DND-41 (cell line): ENCODE measurements around the gene PTPRN2.

Experiments
- ATAC-seq: fragments of 200-7000 bp; cut with Tn5 transposase; 3 replicates; pipeline ENCODE4 v1.9.1; 2021; ENCODE audit warnings: low read depth; ENCODE audit not compliant: insufficient read depth
- DNase-seq: peaks from one replicate; pipeline ENCODE4 v3.0.0-alpha.2; 2020
- H2AFZ ChIP-seq: 2 replicates; pipeline ENCODE4 v1.6.0; 2012; ENCODE audit warnings: low read depth, low read length
- H3K27ac ChIP-seq: 2 replicates; pipeline ENCODE4 v1.5.1; 2012; ENCODE audit warnings: low read length, inconsistent platforms
- H3K27me3 ChIP-seq: fragments of 200-600 bp; sonication (generic); 2 replicates; pipeline ENCODE4 v1.6.0; 2012; ENCODE audit warnings: low read length, mild to moderate bottlenecking, inconsistent platforms; ENCODE audit not compliant: insufficient read depth, poor library complexity
- H3K36me3 ChIP-seq: 2 replicates; pipeline ENCODE4 v1.5.1; 2012; ENCODE audit warnings: low read length, inconsistent platforms; ENCODE audit not compliant: insufficient read depth
- H3K4me1 ChIP-seq: 2 replicates; pipeline ENCODE4 v1.5.1; 2012; ENCODE audit warnings: mild to moderate bottlenecking, low read length; ENCODE audit not compliant: insufficient read depth
- H3K4me2 ChIP-seq: 2 replicates; pipeline ENCODE4 v1.6.0; 2012; ENCODE audit warnings: mild to moderate bottlenecking, moderate library complexity, low read length, inconsistent platforms; ENCODE audit not compliant: insufficient read depth
- H3K4me3 ChIP-seq, 2 experiments: fragments of 200-600 bp in 1 of 2; shearing (Covaris generic) in 1 of 2; 2 replicates each; pipeline ENCODE4 v1.5.1; 2012 to 2016; ENCODE audit warnings: inconsistent platforms in 2 of 2, low read length in 2 of 2, mild to moderate bottlenecking in 2 of 2, low read depth in 1 of 2, moderate library complexity in 1 of 2
- H3K79me2 ChIP-seq: 2 replicates; pipeline ENCODE4 v1.6.0; 2012; ENCODE audit warnings: low read length, inconsistent platforms; ENCODE audit not compliant: insufficient read depth
- H3K9ac ChIP-seq: 2 replicates; pipeline ENCODE4 v1.6.0; 2012; ENCODE audit warnings: low read depth, mild to moderate bottlenecking, inconsistent platforms, low read length, moderate library complexity
- H3K9me3 ChIP-seq: 2 replicates; pipeline ENCODE4 v1.5.1; 2012; ENCODE audit warnings: low read length, moderate library complexity, mild to moderate bottlenecking, inconsistent platforms; ENCODE audit not compliant: insufficient read depth, severe bottlenecking
- H4K20me1 ChIP-seq: 2 replicates; pipeline ENCODE4 v1.6.0; 2012; ENCODE audit warnings: low read length; ENCODE audit not compliant: insufficient read depth
- EZH2 ChIP-seq: IDR thresholded peaks from 3 replicates; pipeline ENCODE4 v1.6.1; 2012; ENCODE audit warnings: borderline replicate concordance, low read depth, mild to moderate bottlenecking, moderate library complexity, low read length, inconsistent platforms; ENCODE audit not compliant: severe bottlenecking
- TF ChIP-seq, protein P1 (sequence below): IDR thresholded peaks from 2 replicates; pipeline ENCODE4 v1.5.1; 2012; ENCODE audit warnings: borderline replicate concordance, low read length, moderate library complexity, mild to moderate bottlenecking; ENCODE audit not compliant: poor library complexity, severe bottlenecking; ENCODE audit errors: extremely low read depth

Gene PTPRN2

DNA sequence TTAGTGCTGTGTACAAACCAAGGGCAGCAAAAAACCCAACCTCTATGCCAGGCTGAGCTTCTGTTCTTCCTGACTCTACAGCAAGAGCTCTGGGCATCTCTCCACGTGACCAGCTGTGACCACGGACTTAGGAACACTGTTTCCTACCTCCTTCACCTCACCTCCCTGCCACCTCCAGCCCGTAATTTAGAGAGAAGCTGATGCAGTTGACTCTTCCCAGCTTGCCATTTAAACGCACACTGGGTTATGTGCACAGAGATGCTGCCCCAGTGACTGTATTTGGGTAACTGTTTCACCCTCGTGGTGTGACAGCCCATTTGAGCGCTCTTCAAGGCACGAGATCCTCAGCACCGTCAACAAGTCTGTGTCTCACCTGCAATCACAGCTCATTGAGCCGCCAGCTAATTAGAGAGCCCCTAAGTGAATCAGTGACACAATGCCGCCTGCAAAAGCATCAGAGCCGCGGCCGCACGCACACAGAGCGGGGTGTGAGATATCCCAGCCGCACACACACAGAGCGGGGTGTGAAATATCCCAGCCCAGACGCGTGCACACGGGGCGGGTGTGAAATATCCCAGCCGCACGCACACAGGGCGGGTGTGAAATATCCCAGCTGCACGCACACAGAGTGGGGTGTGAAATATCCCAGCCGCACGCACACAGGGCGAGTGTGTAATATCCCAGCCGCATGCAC, 319.7 kb downstream of the PTPRN2 start:
- no peak overlapping the region for H3K4me3 ChIP-seq
- ATAC-seq (no peak), DNase-seq (no peak)

DNA sequence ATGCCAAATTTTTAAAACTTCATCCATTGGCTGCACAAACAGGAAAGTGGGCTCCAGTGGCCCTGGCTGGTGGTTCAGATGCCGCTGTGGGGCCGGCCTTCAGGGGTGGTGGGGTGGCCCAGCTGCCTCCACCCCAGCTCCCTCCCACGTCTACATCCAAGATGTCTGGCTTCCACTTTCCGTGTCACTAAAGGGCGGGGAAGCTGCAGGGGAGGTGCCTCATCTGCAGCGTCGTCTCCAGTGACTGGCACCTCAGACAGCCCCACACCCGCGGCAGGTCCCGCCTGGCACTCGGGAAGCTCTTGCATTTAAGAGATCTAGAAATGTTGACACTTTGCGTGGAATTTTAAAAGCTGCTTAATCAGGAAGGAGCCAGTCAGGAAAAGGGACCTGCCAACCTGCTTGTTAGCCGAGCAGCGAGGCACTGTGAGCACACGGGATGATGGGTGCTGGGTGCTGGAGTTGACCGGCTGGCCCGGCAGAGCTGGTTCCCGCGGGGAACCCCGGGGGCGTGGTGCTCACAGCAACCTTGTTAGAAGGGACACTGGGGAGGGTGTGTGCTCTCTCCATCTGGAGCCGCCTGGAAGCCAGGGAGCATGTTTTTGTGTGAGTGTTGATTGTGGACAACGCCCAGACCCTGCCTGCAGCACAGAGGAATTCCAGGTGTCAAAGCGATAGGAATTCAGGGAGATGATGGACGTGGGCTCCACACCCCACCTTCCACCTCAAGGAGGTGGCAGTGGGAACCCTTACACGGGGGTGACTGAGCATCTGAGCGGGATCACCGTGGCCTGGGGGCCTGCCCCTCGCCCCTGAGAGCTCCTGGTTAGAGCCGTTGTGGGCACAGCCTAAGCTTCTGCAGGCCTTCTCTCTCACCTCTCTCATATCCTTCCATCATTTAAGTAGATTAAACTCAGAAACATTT, 320.5 kb downstream of the PTPRN2 start:
- Histone ChIP-seq H3K36me3 (no peaks in the 10 kb centered on the region), H3K4me1 (no peaks in the 10 kb centered on the region), H3K27me3 (no peaks in the 10 kb centered on the region), H3K9me3 (peaks cover 3% of the 10 kb centered on the region), H3K4me2 (no peak overlapping the region), H2AFZ (no peak overlapping the region), H3K4me3 (no peak overlapping the region), H3K9ac (no peak overlapping the region), H4K20me1 (no peaks in the 10 kb centered on the region), H3K27ac (no peak overlapping the region), H3K79me2 (no peaks in the 10 kb centered on the region)
- no peak for ATAC-seq
- no peak for TF ChIP-seq EZH2
- no peak for DNase-seq

More for the DNA sequence above, 319.7 kb downstream of the PTPRN2 start:
- no peaks in the 10 kb centered on the region for H3K4me1 ChIP-seq
- H4K20me1 ChIP-seq: no peaks in the 10 kb centered on the region
- no peaks in the 10 kb centered on the region for H3K36me3 ChIP-seq
- H3K9me3 ChIP-seq: no peaks in the 10 kb centered on the region
- no peak overlapping the region for H3K9ac ChIP-seq
- no peak overlapping the region for H2AFZ ChIP-seq
- H3K27me3 ChIP-seq: no peaks in the 10 kb centered on the region
- H3K4me2 ChIP-seq: no peak overlapping the region
- TF ChIP-seq EZH2: no peak
- TF ChIP-seq, protein P1, sequence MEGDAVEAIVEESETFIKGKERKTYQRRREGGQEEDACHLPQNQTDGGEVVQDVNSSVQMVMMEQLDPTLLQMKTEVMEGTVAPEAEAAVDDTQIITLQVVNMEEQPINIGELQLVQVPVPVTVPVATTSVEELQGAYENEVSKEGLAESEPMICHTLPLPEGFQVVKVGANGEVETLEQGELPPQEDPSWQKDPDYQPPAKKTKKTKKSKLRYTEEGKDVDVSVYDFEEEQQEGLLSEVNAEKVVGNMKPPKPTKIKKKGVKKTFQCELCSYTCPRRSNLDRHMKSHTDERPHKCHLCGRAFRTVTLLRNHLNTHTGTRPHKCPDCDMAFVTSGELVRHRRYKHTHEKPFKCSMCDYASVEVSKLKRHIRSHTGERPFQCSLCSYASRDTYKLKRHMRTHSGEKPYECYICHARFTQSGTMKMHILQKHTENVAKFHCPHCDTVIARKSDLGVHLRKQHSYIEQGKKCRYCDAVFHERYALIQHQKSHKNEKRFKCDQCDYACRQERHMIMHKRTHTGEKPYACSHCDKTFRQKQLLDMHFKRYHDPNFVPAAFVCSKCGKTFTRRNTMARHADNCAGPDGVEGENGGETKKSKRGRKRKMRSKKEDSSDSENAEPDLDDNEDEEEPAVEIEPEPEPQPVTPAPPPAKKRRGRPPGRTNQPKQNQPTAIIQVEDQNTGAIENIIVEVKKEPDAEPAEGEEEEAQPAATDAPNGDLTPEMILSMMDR: no peak
- H3K79me2 ChIP-seq: no peaks in the 10 kb centered on the region
- no peak overlapping the region for H3K27ac ChIP-seq

DNA sequence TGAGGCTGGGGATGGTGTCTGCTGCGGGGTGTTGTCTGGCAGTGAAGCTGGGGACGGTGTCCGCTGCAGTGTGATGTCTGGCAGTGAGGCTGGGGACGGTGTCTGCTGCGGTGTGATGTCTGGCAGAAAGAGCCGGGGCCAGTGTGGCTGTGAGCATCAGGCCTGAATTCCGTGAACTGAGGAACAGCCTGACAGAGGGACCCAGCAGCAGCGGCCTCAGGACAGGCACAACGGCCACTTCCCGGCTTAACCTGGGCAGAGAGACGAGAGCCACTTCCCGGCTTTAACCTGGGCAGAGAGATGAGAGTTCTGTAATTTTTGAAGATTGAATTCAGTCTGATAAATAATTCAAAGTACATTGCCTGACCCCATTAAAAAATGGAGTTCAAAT, 321.2 kb downstream of the PTPRN2 start:
- Histone ChIP-seq H3K4me1 (no peaks in the 10 kb centered on the region), H2AFZ (no peak overlapping the region), H3K27me3 (no peaks in the 10 kb centered on the region), H3K36me3 (no peaks in the 10 kb centered on the region), H4K20me1 (no peaks in the 10 kb centered on the region), H3K79me2 (no peaks in the 10 kb centered on the region), H3K4me2 (no peak overlapping the region), H3K9ac (no peak overlapping the region), H3K27ac (no peak overlapping the region), H3K9me3 (peaks cover 3% of the 10 kb centered on the region), H3K4me3 (no peak overlapping the region)
- ATAC-seq (no peak), DNase-seq (no peak)
- TF ChIP-seq, protein P1: no peak
- no peak for TF ChIP-seq EZH2

DNA sequence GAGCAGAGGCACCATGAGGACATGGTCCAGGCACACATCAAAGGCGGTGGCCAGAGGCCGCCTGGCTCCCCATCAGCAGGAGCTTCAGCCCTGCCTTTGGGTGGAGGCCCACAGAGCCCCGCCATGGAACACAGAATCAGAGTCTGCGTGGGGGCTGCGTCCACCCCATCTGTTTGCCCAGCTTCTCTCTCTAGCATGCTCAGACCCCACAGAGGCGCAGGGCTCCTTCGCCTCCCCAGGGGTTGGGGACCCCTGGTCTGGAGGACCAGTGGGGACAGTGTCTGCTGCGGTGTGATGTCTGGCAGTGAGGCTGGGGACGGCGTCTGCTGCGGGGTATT, 321.9 kb downstream of the PTPRN2 start:
- H3K27me3 ChIP-seq: no peaks in the 10 kb centered on the region
- no peak for TF ChIP-seq EZH2
- TF ChIP-seq, protein P1: no peak
- peaks cover 3% of the 10 kb centered on the region for H3K9me3 ChIP-seq
- no peak overlapping the region for H3K4me3 ChIP-seq
- H3K36me3 ChIP-seq: no peaks in the 10 kb centered on the region
- H3K4me2 ChIP-seq: no peak overlapping the region
- H3K79me2 ChIP-seq: no peaks in the 10 kb centered on the region
- no peak for DNase-seq
- H3K27ac ChIP-seq: no peak overlapping the region
- H4K20me1 ChIP-seq: no peaks in the 10 kb centered on the region
- no peak for ATAC-seq
- no peak overlapping the region for H3K9ac ChIP-seq
- H2AFZ ChIP-seq: no peak overlapping the region
- no peaks in the 10 kb centered on the region for H3K4me1 ChIP-seq
